ENCODE measurements around the gene AFF3.

Gene AFF3

GRCh38 chr2:99879481-99879880, 262.9 kb downstream of the AFF3 start:
- no peak overlapping the region for H3K4me3 ChIP-seq (ENCODE audit: low read length)
- DNase-seq (ENCODE audit: low read depth): no peak
- TF ChIP-seq, protein P1, sequence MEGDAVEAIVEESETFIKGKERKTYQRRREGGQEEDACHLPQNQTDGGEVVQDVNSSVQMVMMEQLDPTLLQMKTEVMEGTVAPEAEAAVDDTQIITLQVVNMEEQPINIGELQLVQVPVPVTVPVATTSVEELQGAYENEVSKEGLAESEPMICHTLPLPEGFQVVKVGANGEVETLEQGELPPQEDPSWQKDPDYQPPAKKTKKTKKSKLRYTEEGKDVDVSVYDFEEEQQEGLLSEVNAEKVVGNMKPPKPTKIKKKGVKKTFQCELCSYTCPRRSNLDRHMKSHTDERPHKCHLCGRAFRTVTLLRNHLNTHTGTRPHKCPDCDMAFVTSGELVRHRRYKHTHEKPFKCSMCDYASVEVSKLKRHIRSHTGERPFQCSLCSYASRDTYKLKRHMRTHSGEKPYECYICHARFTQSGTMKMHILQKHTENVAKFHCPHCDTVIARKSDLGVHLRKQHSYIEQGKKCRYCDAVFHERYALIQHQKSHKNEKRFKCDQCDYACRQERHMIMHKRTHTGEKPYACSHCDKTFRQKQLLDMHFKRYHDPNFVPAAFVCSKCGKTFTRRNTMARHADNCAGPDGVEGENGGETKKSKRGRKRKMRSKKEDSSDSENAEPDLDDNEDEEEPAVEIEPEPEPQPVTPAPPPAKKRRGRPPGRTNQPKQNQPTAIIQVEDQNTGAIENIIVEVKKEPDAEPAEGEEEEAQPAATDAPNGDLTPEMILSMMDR (IDR thresholded peaks at IDR 0.05; ENCODE audit: insufficient read depth, low read depth, low read length, missing control alignments): no peak

DNA sequence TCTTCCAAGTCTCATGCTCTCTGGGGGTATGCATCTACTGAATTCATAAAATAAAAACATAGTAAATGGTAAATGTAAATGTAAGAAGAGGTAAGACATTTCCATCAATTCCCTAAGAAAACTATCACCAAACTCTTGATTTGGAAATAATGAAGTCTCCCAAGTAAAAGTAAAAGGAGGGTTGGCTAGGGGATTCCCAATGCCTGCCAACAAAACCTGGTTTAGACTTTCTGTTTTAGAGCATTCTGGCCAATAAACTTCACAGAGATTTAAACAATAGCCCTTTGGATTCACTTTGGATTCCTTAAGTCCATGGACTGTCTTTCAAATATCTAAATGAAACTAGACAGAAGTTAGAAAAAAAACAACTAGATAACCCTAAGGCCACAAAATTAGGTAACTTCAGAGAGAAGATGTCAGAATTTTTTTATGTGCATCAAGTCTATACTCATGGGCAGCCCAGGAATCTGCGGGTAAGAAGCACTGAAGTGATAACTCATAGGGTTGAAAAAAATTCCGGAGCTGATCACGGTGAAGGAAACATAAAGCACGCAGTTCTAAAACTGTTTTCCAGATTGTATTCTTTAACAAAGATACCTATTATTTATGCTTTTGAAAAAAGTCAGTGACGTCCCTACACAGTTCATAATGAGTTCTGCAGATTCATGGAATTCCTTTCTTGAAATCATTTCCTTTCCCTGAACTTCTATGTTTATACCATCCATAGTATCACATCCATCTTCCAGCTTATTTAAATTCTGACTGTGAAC, 263.6 kb downstream of the AFF3 start:
- H3K4me3 ChIP-seq (ENCODE audit: low read length): no peak overlapping the region
- DNase-seq (ENCODE audit: low read depth): no peak
- TF ChIP-seq, protein P1 (IDR thresholded peaks at IDR 0.05; ENCODE audit: insufficient read depth, low read depth, low read length, missing control alignments): no peak

- no peak overlapping the region for H3K4me3 ChIP-seq (ENCODE audit: low read length)
- no peak for DNase-seq (ENCODE audit: low read depth)
- TF ChIP-seq, protein P1 (IDR thresholded peaks at IDR 0.05; ENCODE audit: insufficient read depth, low read depth, low read length, missing control alignments): no peak
Measured at GRCh38 chr2:99877963-99878362, 264.4 kb downstream of the AFF3 start.

GRCh38 chr2:99876956-99877355, 265.4 kb downstream of the AFF3 start:
- TF ChIP-seq, protein P1 (IDR thresholded peaks at IDR 0.05; ENCODE audit: insufficient read depth, low read depth, low read length, missing control alignments): no peak
- DNase-seq (ENCODE audit: low read depth): no peak
- H3K4me3 ChIP-seq (ENCODE audit: low read length): no peak overlapping the region

GRCh38 chr2:99875627-99876201, 266.7 kb downstream of the AFF3 start:
- DNase-seq (ENCODE audit: low read depth): no peak
- H3K4me3 ChIP-seq (ENCODE audit: low read length): no peak overlapping the region
- TF ChIP-seq, protein P1 (IDR thresholded peaks at IDR 0.05; ENCODE audit: insufficient read depth, low read depth, low read length, missing control alignments): no peak

GRCh38 chr2:99868260-99868659, 274.1 kb downstream of the AFF3 start:
- TF ChIP-seq, protein P1 (IDR thresholded peaks at IDR 0.05; ENCODE audit: insufficient read depth, low read depth, low read length, missing control alignments): no peak
- DNase-seq (ENCODE audit: low read depth): no peak
- no peak overlapping the region for H3K4me3 ChIP-seq (ENCODE audit: low read length)
